Omental fat pad (tissue), 4 donors: ENCODE measurements around the gene S1PR1. TPM values are rescaled to one million over a fixed set of nuclear protein-coding genes. Genes with fewer than 3 reads are reported as not detected.

ENCODE experiments used
- ATAC-seq: fragments of 150-250 bp; one replicate; pipeline ENCODE4 v1.9.1; 2016; ENCODE audit warnings: mild to moderate bottlenecking, moderate library complexity; ENCODE audit not compliant: low FRiP score
- DNase-seq: peaks from one replicate; pipeline ENCODE4 v3.0.0-alpha.2; 2019; ENCODE audit warnings: low spot score
- CTCF ChIP-seq, 3 donors: fragments of 450-650 bp; IDR thresholded peaks; one replicate each; pipeline ENCODE4 v1.5.1; 2016 to 2017; ENCODE audit warnings: antibody characterized with exemption in 3 of 3, mild to moderate bottlenecking in 3 of 3, moderate library complexity in 2 of 3
- total RNA-seq, 4 donors: library from RNA; depleted of rRNA; stranded (reverse); fragments of >200 nt; gene quantifications; one replicate each; pipeline ENCODE4 v1.1.0, GENCODE V29; 2016

Gene S1PR1
- total RNA-seq, 4 donors from 2014 or later = 44.3 to 236 (median 161) TPM

- DNase-seq = no peak
- no peak for ATAC-seq
- no peak for TF ChIP-seq CTCF (IDR thresholded peaks at IDR 0.05)
Measured at GRCh38 chr1:101290119-101290921, 53.5 kb downstream of the S1PR1 start.

Other genes starting within 250 kb of the S1PR1 start
- gene DPH5, start 211.2 kb upstream of the S1PR1 start, total RNA-seq = 10 to 100 TPM in 3 of 4 donors, 1 to 10 TPM in 1; 8.8 to 35.3 (median 15.8) TPM